Measurements from ENCODE around the gene AGFG1.
"Not testable (repeated sequence)": the region's sequence is repeated elsewhere in the genome, so short reads cannot be mapped to it uniquely, and the experiment has no call there.

Gene AGFG1

GRCh38 chr2:227536445-227536844, 64.5 kb downstream of the AGFG1 start:
- no peak for DNase-seq (ENCODE audit: low read depth)
- H3K4me3 ChIP-seq (ENCODE audit: low read length), result no peak overlapping the region

GRCh38 chr2:227539465-227539956, 67.6 kb downstream of the AGFG1 start:
- no peak overlapping the region for H3K4me3 ChIP-seq (ENCODE audit: low read length)
- TF ChIP-seq, protein P1, sequence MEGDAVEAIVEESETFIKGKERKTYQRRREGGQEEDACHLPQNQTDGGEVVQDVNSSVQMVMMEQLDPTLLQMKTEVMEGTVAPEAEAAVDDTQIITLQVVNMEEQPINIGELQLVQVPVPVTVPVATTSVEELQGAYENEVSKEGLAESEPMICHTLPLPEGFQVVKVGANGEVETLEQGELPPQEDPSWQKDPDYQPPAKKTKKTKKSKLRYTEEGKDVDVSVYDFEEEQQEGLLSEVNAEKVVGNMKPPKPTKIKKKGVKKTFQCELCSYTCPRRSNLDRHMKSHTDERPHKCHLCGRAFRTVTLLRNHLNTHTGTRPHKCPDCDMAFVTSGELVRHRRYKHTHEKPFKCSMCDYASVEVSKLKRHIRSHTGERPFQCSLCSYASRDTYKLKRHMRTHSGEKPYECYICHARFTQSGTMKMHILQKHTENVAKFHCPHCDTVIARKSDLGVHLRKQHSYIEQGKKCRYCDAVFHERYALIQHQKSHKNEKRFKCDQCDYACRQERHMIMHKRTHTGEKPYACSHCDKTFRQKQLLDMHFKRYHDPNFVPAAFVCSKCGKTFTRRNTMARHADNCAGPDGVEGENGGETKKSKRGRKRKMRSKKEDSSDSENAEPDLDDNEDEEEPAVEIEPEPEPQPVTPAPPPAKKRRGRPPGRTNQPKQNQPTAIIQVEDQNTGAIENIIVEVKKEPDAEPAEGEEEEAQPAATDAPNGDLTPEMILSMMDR (conservative IDR thresholded peaks at IDR 0.05; ENCODE audit: low read length), result no peak
- no peak for DNase-seq (ENCODE audit: low read depth)

More at GRCh38 chr2:227536445-227536844, 64.5 kb downstream of the AGFG1 start:
- TF ChIP-seq, protein P1 (conservative IDR thresholded peaks at IDR 0.05; ENCODE audit: low read length), result no peak

DNA sequence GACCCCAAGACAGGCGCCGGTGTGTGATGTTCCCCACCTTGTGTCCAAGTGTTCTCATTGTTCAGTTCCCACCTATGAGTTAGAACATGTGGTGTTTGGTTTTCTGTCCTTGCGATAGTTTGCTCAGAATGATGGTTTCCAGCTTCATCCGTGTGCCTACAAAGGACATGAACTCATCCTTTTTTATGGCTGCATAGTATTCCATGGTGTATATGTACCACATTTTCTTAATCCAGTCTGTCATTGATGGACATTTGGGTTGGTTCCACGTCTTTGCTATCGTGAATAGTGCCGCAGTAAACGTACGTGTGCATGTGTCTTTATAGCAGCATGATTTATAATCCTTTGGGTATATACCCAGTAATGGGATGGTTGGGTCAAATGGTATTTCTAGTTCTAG, 68.4 kb downstream of the AGFG1 start:
- H3K4me3 ChIP-seq (ENCODE audit: low read length); DNase-seq (ENCODE audit: low read depth): not testable (repeated sequence)

DNA sequence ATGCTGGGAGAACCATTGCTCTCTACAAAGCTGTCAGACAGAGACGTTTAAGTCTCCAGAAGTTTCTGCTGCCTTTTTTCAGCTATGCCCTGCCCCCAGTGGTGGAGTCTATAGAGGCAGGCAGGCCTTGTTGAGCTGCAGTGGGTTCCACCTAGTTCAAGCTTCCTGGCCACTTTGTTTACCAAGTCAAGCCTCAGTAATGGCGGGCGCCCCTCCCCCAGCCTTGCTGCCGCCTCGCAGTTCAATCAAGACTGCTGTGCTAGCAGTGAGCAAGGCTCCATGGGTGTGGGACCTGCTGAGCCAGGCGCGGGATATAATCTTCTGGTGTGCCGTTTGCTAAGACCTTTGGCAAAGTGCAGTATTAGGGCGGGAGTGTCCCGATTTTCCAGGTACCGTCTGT, 74.0 kb downstream of the AGFG1 start:
- H3K4me3 ChIP-seq (ENCODE audit: low read length), result no peak overlapping the region
- no peak for DNase-seq (ENCODE audit: low read depth)
- TF ChIP-seq, protein P1 (conservative IDR thresholded peaks at IDR 0.05; ENCODE audit: low read length), result no peak; the same call in 1 of the 2 replicates

GRCh38 chr2:227551836-227552235, 79.9 kb downstream of the AGFG1 start:
- TF ChIP-seq, protein P1 (conservative IDR thresholded peaks at IDR 0.05; ENCODE audit: low read length), result no peak
- no peak overlapping the region for H3K4me3 ChIP-seq (ENCODE audit: low read length)
- no peak for DNase-seq (ENCODE audit: low read depth)

DNA sequence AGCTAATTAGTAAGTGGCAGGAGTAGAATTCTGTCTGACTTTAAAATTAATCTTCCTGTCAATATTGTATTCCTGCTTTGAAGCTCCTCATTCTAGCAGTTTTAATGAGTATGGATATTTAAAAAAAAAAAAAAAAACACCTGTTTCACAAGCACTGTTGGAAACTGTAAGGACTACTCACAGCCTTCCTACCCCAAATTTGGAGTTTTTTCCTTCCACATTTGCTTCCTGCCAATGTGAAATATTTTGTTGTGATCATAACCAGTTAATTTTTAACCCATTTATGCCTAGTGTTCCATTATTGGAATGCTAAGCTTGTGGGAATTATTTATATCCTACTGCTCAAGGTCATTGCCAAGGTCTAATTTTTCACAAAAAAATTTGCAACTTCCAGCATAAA, 90.6 kb downstream of the AGFG1 start:
- TF ChIP-seq, protein P1 (conservative IDR thresholded peaks at IDR 0.05; ENCODE audit: low read length), result no peak

GRCh38 chr2:227565080-227565479, 93.1 kb downstream of the AGFG1 start:
- no peak for DNase-seq (ENCODE audit: low read depth)
- no peak overlapping the region for H3K4me3 ChIP-seq (ENCODE audit: low read length)
- TF ChIP-seq, protein P1 (conservative IDR thresholded peaks at IDR 0.05; ENCODE audit: low read length), result no peak

More for the DNA sequence above, 90.6 kb downstream of the AGFG1 start:
- DNase-seq (ENCODE audit: low read depth), result no peak
- H3K4me3 ChIP-seq (ENCODE audit: low read length), result no peak overlapping the region

GRCh38 chr2:227566012-227566411, 94.1 kb downstream of the AGFG1 start:
- no peak overlapping the region for H3K4me3 ChIP-seq (ENCODE audit: low read length)
- TF ChIP-seq, protein P1 (conservative IDR thresholded peaks at IDR 0.05; ENCODE audit: low read length), result no peak
- DNase-seq (ENCODE audit: low read depth), result no peak
